DOHH2 (cell line): Measurements from ENCODE around the gene ARRB2.

Experiments
- H3F3A ChIP-seq: fragments of 200-600 bp; sonication (generic), shearing (Covaris generic); 2 replicates; pipeline ENCODE4 v1.6.0; 2016; ENCODE audit warnings: antibody characterized with exemption, mild to moderate bottlenecking; ENCODE audit not compliant: control insufficient read depth, insufficient read depth
- H3K27ac ChIP-seq: fragments of 200-600 bp; sonication (generic); 2 replicates; pipeline ENCODE4 v1.5.1; 2014; ENCODE audit warnings: low read depth, mild to moderate bottlenecking, low read length, moderate library complexity
- H3K27me3 ChIP-seq: fragments of 200-600 bp; sonication (generic); 2 replicates; pipeline ENCODE4 v1.6.1; 2014; ENCODE audit warnings: mild to moderate bottlenecking, low read length, mixed read lengths; ENCODE audit not compliant: control insufficient read depth
- H3K36me3 ChIP-seq: fragments of 200-600 bp; sonication (generic); 2 replicates; pipeline ENCODE4 v1.6.1; 2014; ENCODE audit warnings: mild to moderate bottlenecking, low read length, moderate library complexity, mixed read lengths; ENCODE audit not compliant: control insufficient read depth
- H3K4me1 ChIP-seq: fragments of 200-600 bp; sonication (generic); 2 replicates; pipeline ENCODE4 v1.6.1; 2014; ENCODE audit warnings: mild to moderate bottlenecking, low read length, mixed read lengths; ENCODE audit not compliant: control insufficient read depth
- H3K4me2 ChIP-seq: fragments of 200-600 bp; sonication (generic); 2 replicates; pipeline ENCODE4 v1.6.0; 2014; ENCODE audit warnings: mild to moderate bottlenecking, low read length, moderate library complexity
- H3K4me3 ChIP-seq: fragments of 200-600 bp; sonication (generic); 2 replicates; pipeline ENCODE4 v1.5.1; 2014; ENCODE audit warnings: mild to moderate bottlenecking, low read length, mixed read lengths
- H3K79me2 ChIP-seq: fragments of 200-600 bp; sonication (generic); 2 replicates; pipeline ENCODE4 v1.6.1; 2014; ENCODE audit warnings: mild to moderate bottlenecking, low read length, mixed read lengths; ENCODE audit not compliant: control insufficient read depth
- H3K9me2 ChIP-seq: fragments of 200-600 bp; sonication (generic); replicated peaks from 2 replicates; pipeline ENCODE4 v1.6.1; 2014; ENCODE audit warnings: mild to moderate bottlenecking, low read length, mixed read lengths; ENCODE audit not compliant: control insufficient read depth
- H3K9me3 ChIP-seq: fragments of 200-600 bp; sonication (generic); 2 replicates; pipeline ENCODE4 v1.6.1; 2014; ENCODE audit warnings: antibody characterized with exemption, low read length, mixed read lengths; ENCODE audit not compliant: control insufficient read depth, insufficient read depth
- H4K20me1 ChIP-seq: fragments of 200-600 bp; sonication (generic); 2 replicates; pipeline ENCODE4 v1.6.0; 2014; ENCODE audit warnings: low read depth, mild to moderate bottlenecking, antibody characterized with exemption, low read length, moderate library complexity; ENCODE audit not compliant: control insufficient read depth, insufficient read depth
- CTCF ChIP-seq: fragments of 200-600 bp; sonication (generic); IDR thresholded peaks from one replicate; pipeline ENCODE4 v1.5.1; 2014; ENCODE audit warnings: antibody characterized with exemption, mild to moderate bottlenecking, low read depth, low read length; ENCODE audit not compliant: poor library complexity, severe bottlenecking
- EZH2phosphoT487 ChIP-seq: fragments of 200-600 bp; sonication (generic); IDR thresholded peaks from 2 replicates; pipeline ENCODE4 v1.6.1; 2017; ENCODE audit warnings: borderline replicate concordance, mild to moderate bottlenecking, antibody characterized with exemption, low read length, moderate library complexity, mixed read lengths

ARRB2 gene

GRCh38 chr17:4719146-4719545 lies 8.7 kb downstream of the ARRB2 start:
- Histone ChIP-seq H3K27me3 (no peaks in the 10 kb centered on the region), H3K4me1 (peaks cover 6% of the 10 kb centered on the region), H3K9me2 (no peaks in the 10 kb centered on the region), H3K9me3 (no peaks in the 10 kb centered on the region), H3K4me2 (no peak overlapping the region), H3K79me2 (no peaks in the 10 kb centered on the region; the same call in 1 of the 2 replicates), H3K27ac (no peak overlapping the region), H3F3A (no peaks in the 10 kb centered on the region), H3K36me3 (peaks cover 26% of the 10 kb centered on the region), H4K20me1 (no peaks in the 10 kb centered on the region), H3K4me3 (no peak overlapping the region)
- no peak for TF ChIP-seq EZH2phosphoT487
- no peak for TF ChIP-seq CTCF

- Histone ChIP-seq H3K9me3 (no peaks in the 10 kb centered on the region), H3F3A (no peaks in the 10 kb centered on the region), H3K27ac (no peak overlapping the region), H3K79me2 (no peaks in the 10 kb centered on the region; the same call in 1 of the 2 replicates), H3K4me3 (no peak overlapping the region), H3K4me1 (peaks cover 5% of the 10 kb centered on the region), H4K20me1 (no peaks in the 10 kb centered on the region), H3K27me3 (no peaks in the 10 kb centered on the region), H3K36me3 (peaks cover 26% of the 10 kb centered on the region), H3K4me2 (no peak overlapping the region), H3K9me2 (no peaks in the 10 kb centered on the region)
- TF ChIP-seq EZH2phosphoT487: no peak
- no peak for TF ChIP-seq CTCF
Observed at GRCh38 chr17:4719684-4720221, 9.3 kb downstream of the ARRB2 start.

GRCh38 chr17:4720787-4721186 lies 10.4 kb downstream of the ARRB2 start:
- no peak overlapping the region for H3K4me2 ChIP-seq
- TF ChIP-seq EZH2phosphoT487 (no peak), CTCF (no peak)
- no peak overlapping the region for H3K4me3 ChIP-seq
- H3F3A ChIP-seq: no peaks in the 10 kb centered on the region
- H3K9me2 ChIP-seq: no peaks in the 10 kb centered on the region
- no peaks in the 10 kb centered on the region for H3K9me3 ChIP-seq
- no peaks in the 10 kb centered on the region for H4K20me1 ChIP-seq
- H3K27ac ChIP-seq: no peak overlapping the region
- H3K4me1 ChIP-seq: peaks cover 2% of the 10 kb centered on the region
- no peaks in the 10 kb centered on the region for H3K27me3 ChIP-seq
- peaks cover 22% of the 10 kb centered on the region for H3K36me3 ChIP-seq
- H3K79me2 ChIP-seq: no peaks in the 10 kb centered on the region
